HepG2 (cell line): ENCODE data around the gene DNAJA3. TPM values are rescaled to one million over a fixed set of nuclear protein-coding genes. Genes with fewer than 3 reads are reported as not detected.

Source experiments
- DMAP1 ChIP-seq: IDR thresholded peaks from 2 replicates; pipeline ENCODE4 v1.6.1; 2016
- ELF4 ChIP-seq: sonication (generic); formaldehyde crosslinking; IDR thresholded peaks from 2 replicates; pipeline ENCODE4 v1.5.0; 2020; ENCODE audit warnings: missing genetic modification reagents, mild to moderate bottlenecking, moderate library complexity, borderline replicate concordance
- NFRKB ChIP-seq: fragments of 450-650 bp; IDR thresholded peaks from 2 replicates; pipeline ENCODE4 v1.6.1; 2017
- NRL ChIP-seq: sonication (generic); formaldehyde crosslinking; IDR thresholded peaks from 2 replicates; pipeline ENCODE4 v1.5.0; 2020; ENCODE audit warnings: missing genetic modification reagents, mild to moderate bottlenecking, moderate library complexity, borderline replicate concordance
- PPARG ChIP-seq: conservative IDR thresholded peaks from 2 replicates; pipeline ENCODE4 v1.6.1; 2016; ENCODE audit warnings: missing biosample characterization, missing genetic modification reagents
- PRDM15 ChIP-seq: sonication (generic); formaldehyde crosslinking; IDR thresholded peaks from 2 replicates; pipeline ENCODE4 v1.4.0; 2020; ENCODE audit warnings: missing genetic modification reagents
- RBAK ChIP-seq: sonication (generic); formaldehyde crosslinking; IDR thresholded peaks from 2 replicates; pipeline ENCODE4 v1.5.1; 2020; ENCODE audit warnings: mild to moderate bottlenecking, missing genetic modification reagents
- SMAD3 ChIP-seq: sonication (generic); formaldehyde crosslinking; IDR thresholded peaks from 2 replicates; pipeline ENCODE4 v1.4.0; 2020; ENCODE audit warnings: missing genetic modification reagents
- TCF7 ChIP-seq: sonication (generic); IDR thresholded peaks from 2 replicates; pipeline ENCODE4 v1.6.1; 2016; ENCODE audit warnings: antibody characterized with exemption, low read depth
- ZBTB34 ChIP-seq: sonication (generic); formaldehyde crosslinking; IDR thresholded peaks from 2 replicates; pipeline ENCODE4 v1.8.0; 2022; ENCODE audit warnings: mild to moderate bottlenecking, missing genetic modification reagents
- ZFP36L2 ChIP-seq: sonication (generic); formaldehyde crosslinking; IDR thresholded peaks from 2 replicates; pipeline ENCODE4 v1.4.0; 2020; ENCODE audit warnings: missing genetic modification reagents
- ZNF207 ChIP-seq: fragments of 450-650 bp; IDR thresholded peaks from 2 replicates; pipeline ENCODE4 v1.6.1; 2016; ENCODE audit warnings: antibody characterized with exemption, borderline replicate concordance
- ZNF276 ChIP-seq: sonication (generic); formaldehyde crosslinking; IDR thresholded peaks from 2 replicates; pipeline ENCODE4 v1.4.0; 2020; ENCODE audit warnings: mild to moderate bottlenecking, low read depth, missing genetic modification reagents
- ZNF280B ChIP-seq: sonication (generic); formaldehyde crosslinking; IDR thresholded peaks from 2 replicates; pipeline ENCODE4 v1.5.0; 2020; ENCODE audit warnings: missing genetic modification reagents, mild to moderate bottlenecking, borderline replicate concordance
- ZNF460 ChIP-seq: sonication (generic); formaldehyde crosslinking; IDR thresholded peaks from 2 replicates; pipeline ENCODE4 v1.5.1; 2020; ENCODE audit warnings: missing genetic modification reagents, mild to moderate bottlenecking, borderline replicate concordance
- ZNF484 ChIP-seq: sonication (generic); formaldehyde crosslinking; IDR thresholded peaks from 2 replicates; pipeline ENCODE4 v1.5.1; 2020; ENCODE audit warnings: mild to moderate bottlenecking, low read depth, missing genetic modification reagents, borderline replicate concordance
- ZNF510 ChIP-seq: sonication (generic); formaldehyde crosslinking; IDR thresholded peaks from 2 replicates; pipeline ENCODE4 v1.4.0; 2020; ENCODE audit warnings: low read depth, mild to moderate bottlenecking, missing genetic modification reagents
- ZNF607 ChIP-seq: sonication (generic); formaldehyde crosslinking; IDR thresholded peaks from 2 replicates; pipeline ENCODE4 v1.5.1; 2020; ENCODE audit warnings: missing genetic modification reagents, mild to moderate bottlenecking, borderline replicate concordance
- ZNF737 ChIP-seq: sonication (generic); formaldehyde crosslinking; IDR thresholded peaks from 2 replicates; pipeline ENCODE4 v1.5.0; 2020; ENCODE audit warnings: missing genetic modification reagents, mild to moderate bottlenecking, borderline replicate concordance
- ZNF777 ChIP-seq: sonication (generic); formaldehyde crosslinking; IDR thresholded peaks from 2 replicates; pipeline ENCODE4 v1.4.0; 2020; ENCODE audit warnings: missing genetic modification reagents
- polyA plus RNA-seq, 8 experiments: library from polyadenylated mRNA; depleted of rRNA in 3 of 8; stranded (reverse) in 7 of 8; unstranded in 1 of 8; fragments of >200 nt; fragmentation: Illumina TruSeq in 4 of 8; extraction: Trizol in 4 of 8; gene quantifications; 2 replicates each; pipeline versions ENCODE4 v1.2.1 to v1.2.3, GENCODE V29; 2011 to 2016; ENCODE audit warnings: low read depth in 4 of 8, missing spikeins in 1 of 8, mixed read lengths in 1 of 8; ENCODE audit not compliant: insufficient read depth in 1 of 8
- total RNA-seq, 5 experiments: library from RNA; depleted of rRNA; stranded (reverse); fragments of >200 nt; fragmentation: Illumina TruSeq; extraction: Trizol; gene quantifications; 2 replicates each; pipeline ENCODE4 v1.2.3, GENCODE V29; 2016; ENCODE audit warnings: low read depth in 1 of 5

The DNAJA3 gene
- total and polyA plus RNA-seq, 2 of the 13 experiments (the other 11 are each of a cell fraction or from before 2014, with no cell fraction given): 77.0 to 83.3 TPM

GRCh38 chr16:4416200-4417032 is 9.3 kb upstream of the DNAJA3 start, which contains the start of gene CORO7 (continued):
- TF ChIP-seq RBAK (no peak), ZNF484 (CRISPR knock-in tag) (no peak), ZNF276 (CRISPR knock-in tag) (no peak), ZNF460 (CRISPR knock-in tag) (no peak), ZNF207 (no peak), ZNF737 (CRISPR knock-in tag) (no peak), ZNF777 (peak; percentile 91), PPARG (CRISPR knock-in tag) (no peak), NFRKB (no peak), PRDM15 (CRISPR knock-in tag) (no peak), ZFP36L2 (CRISPR knock-in tag) (no peak), ZBTB34 (CRISPR knock-in tag) (no peak), NRL (no peak), ZNF510 (CRISPR knock-in tag) (no peak), ELF4 (CRISPR knock-in tag) (no peak), ZNF607 (CRISPR knock-in tag) (0 out of 2 replicates have a peak, but pooled peaks have one; percentile 28), ZNF280B (CRISPR knock-in tag) (no peak), DMAP1 (CRISPR knock-in tag) (peak; percentile 30; the same call in 1 of the 2 replicates), TCF7 (no peak), SMAD3 (CRISPR knock-in tag) (no peak)
